Thyroid gland (tissue), 4 donors: ENCODE measurements around the gene LIN52. TPM values are rescaled to one million over a fixed set of nuclear protein-coding genes. Genes with fewer than 3 reads are reported as not detected.

Experiments
- DNase-seq, 2 donors: peaks; one replicate each; pipeline ENCODE4 v3.0.0-alpha.2; 2019
- H3K27ac ChIP-seq, 3 donors: fragments of 200-600 bp; sonication (generic); 1 replicate in 2 of 3; 2 replicates in 1 of 3; pipeline ENCODE4 v1.5.1; 2016 to 2019; ENCODE audit warnings: mild to moderate bottlenecking in 1 of 3, moderate library complexity in 1 of 3
- H3K27me3 ChIP-seq: fragments of 200-600 bp; sonication (generic); one replicate; pipeline ENCODE4 v1.5.1; 2019
- H3K36me3 ChIP-seq, 2 donors: fragments of 200-600 bp; sonication (generic); one replicate each; pipeline ENCODE4 v1.5.1; 2016 to 2019
- H3K4me1 ChIP-seq, 2 donors: fragments of 200-600 bp; sonication (generic); one replicate each; pipeline ENCODE4 v1.5.1; 2017 to 2019
- H3K4me3 ChIP-seq, 3 donors: fragments of 200-600 bp; sonication (generic); replicated peaks in 1 of 3; 1 replicate in 2 of 3; 2 replicates in 1 of 3; pipeline ENCODE4 v1.5.1; 2016; ENCODE audit warnings: mild to moderate bottlenecking in 1 of 3
- H3K9me3 ChIP-seq: fragments of 200-600 bp; sonication (generic); one replicate; pipeline ENCODE4 v1.5.1; 2017
- POLR2A ChIP-seq, 2 donors: fragments of 450-650 bp; IDR thresholded peaks; one replicate each; pipeline ENCODE4 v1.6.1; 2017; ENCODE audit warnings: antibody characterized with exemption in 2 of 2, mild to moderate bottlenecking in 2 of 2, moderate library complexity in 1 of 2
- WGBS, 2 donors: methylation state at CpG; one replicate each; pipeline ENCODE4 v1.1.5; 2017; 5-methylcytosine and 5-hydroxymethylcytosine counted together
- intact Hi-C: fragments of 100-400 bp; cut with DNase I; formaldehyde crosslinking; loops from one replicate; pipeline ENCODE4 v1.15.1; 2023
- total RNA-seq, 4 donors: library from RNA; depleted of rRNA; stranded (reverse); fragments of >200 nt; gene quantifications; one replicate each; pipeline ENCODE4 v1.2.3, GENCODE V29; 2016
- TF ChIP-seq, protein P1 (sequence below), 6 experiments: fragments of 200-600 bp in 3 of 6; fragments of 450-650 bp in 3 of 6; sonication (generic) in 3 of 6; IDR thresholded peaks; one replicate each; pipeline ENCODE4 v1.5.1; 2016 to 2019; ENCODE audit warnings: antibody characterized with exemption in 6 of 6, mild to moderate bottlenecking in 2 of 6, inconsistent platforms in 1 of 6, moderate library complexity in 1 of 6

LIN52 gene
- total RNA-seq, 4 donors from 2014 or later: 5.8 to 12.7 (median 8.1) TPM

DNA sequence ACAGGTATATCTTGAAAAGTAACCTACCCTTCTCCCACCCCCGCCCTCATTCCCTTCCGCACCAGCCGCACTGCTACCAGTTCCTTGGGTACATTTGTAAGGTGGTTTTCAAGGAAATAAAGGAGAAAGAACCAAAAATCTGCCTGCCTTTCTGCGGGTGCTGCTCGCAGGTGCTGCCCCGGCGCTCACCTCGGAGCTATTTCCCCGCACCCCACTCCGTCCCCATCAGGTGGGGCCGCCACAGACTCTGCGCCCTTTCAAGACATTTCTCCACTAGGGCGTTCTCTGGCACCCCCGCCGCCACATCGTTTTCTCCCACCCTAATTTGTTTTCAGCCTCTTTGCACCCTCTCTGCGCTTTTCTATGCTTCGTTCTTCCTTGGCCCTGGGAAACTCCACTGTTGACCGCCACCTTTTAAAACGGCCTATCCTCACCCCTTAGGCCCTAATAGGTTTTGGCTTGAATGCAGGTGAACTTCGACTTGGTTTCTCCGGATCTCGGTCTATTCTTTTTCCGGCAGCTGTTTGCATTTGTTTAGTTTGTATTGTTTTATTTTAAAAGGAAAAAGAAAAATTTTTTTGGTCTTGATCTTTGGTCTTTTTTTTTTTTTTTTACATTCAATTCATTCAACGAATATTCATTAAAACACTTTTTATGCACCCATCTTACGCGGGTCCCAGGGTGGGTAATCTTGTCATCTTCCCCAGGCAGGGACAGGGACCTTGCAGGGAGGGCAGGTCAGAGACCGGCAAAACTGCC, 157.4 kb downstream of the LIN52 start:
- no peak for TF ChIP-seq POLR2A (IDR thresholded peaks at IDR 0.05)
- TF ChIP-seq, protein P1, sequence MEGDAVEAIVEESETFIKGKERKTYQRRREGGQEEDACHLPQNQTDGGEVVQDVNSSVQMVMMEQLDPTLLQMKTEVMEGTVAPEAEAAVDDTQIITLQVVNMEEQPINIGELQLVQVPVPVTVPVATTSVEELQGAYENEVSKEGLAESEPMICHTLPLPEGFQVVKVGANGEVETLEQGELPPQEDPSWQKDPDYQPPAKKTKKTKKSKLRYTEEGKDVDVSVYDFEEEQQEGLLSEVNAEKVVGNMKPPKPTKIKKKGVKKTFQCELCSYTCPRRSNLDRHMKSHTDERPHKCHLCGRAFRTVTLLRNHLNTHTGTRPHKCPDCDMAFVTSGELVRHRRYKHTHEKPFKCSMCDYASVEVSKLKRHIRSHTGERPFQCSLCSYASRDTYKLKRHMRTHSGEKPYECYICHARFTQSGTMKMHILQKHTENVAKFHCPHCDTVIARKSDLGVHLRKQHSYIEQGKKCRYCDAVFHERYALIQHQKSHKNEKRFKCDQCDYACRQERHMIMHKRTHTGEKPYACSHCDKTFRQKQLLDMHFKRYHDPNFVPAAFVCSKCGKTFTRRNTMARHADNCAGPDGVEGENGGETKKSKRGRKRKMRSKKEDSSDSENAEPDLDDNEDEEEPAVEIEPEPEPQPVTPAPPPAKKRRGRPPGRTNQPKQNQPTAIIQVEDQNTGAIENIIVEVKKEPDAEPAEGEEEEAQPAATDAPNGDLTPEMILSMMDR (IDR thresholded peaks at IDR 0.05): no peak
- peaks cover 25 to 29% of the 10 kb centered on the region in 2 donors for H3K4me1 ChIP-seq
- DNase-seq: no peak
- no peak overlapping the region for H3K4me3 ChIP-seq
- H3K9me3 ChIP-seq: no peaks in the 10 kb centered on the region
- peaks cover 56% of the 10 kb centered on the region for H3K27me3 ChIP-seq
- intact Hi-C loops: no loop called here
- H3K27ac ChIP-seq: no peak overlapping the region
- H3K36me3 ChIP-seq: no peaks in the 10 kb centered on the region
- 15 to 18% methylated on average over 28 of the region's 28 CpGs for WGBS, 2 donors

DNA sequence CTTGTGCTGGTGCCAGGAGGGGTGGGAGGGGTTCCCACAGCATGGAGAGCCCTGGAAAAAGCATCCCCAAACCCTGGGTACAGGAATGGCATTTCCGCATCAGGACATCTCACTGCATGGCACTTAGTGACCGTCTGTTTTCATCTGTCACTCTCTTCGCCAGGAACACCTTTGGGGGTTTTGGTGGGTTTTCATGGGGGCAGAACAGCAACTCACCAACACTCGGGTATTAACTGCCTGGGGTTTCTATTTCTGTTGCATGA, 158.0 kb downstream of the LIN52 start:
- no peaks in the 10 kb centered on the region for H3K36me3 ChIP-seq
- H3K27ac ChIP-seq: no peak overlapping the region
- WGBS, 2 donors: 28 to 36% methylated on average over 4 of the region's 4 CpGs
- H3K4me1 ChIP-seq: peaks cover 25 to 29% of the 10 kb centered on the region in 2 donors
- TF ChIP-seq, protein P1 (IDR thresholded peaks at IDR 0.05): no peak
- TF ChIP-seq POLR2A (IDR thresholded peaks at IDR 0.05): no peak
- intact Hi-C loops: no loop called here
- no peak overlapping the region for H3K4me3 ChIP-seq
- H3K27me3 ChIP-seq: peaks cover 56% of the 10 kb centered on the region
- no peaks in the 10 kb centered on the region for H3K9me3 ChIP-seq
- no peak for DNase-seq

DNA sequence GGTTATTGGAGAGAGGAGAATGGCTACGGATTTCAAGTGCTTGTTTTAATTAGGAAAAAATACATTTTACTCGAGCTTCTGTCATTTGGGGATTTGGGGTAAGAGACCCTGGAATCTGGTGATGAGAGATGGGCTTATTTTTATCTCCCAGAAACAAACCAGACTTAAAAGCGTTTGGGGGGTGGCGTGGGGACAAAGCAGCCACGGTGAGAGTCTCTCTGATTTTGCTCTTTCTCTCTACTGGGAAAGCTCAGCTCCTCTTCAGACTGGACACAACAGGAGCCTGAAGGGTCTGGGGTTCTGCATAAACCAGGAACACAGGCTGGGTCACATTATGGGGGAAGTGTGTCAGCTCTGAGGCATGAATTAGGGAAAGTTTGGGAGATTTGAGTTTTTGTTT, 158.3 kb downstream of the LIN52 start:
- H3K9me3 ChIP-seq: no peaks in the 10 kb centered on the region
- peaks cover 25 to 29% of the 10 kb centered on the region in 2 donors for H3K4me1 ChIP-seq
- 18 to 22% methylated on average over 5 of the region's 5 CpGs for WGBS, 2 donors
- intact Hi-C loops: no loop called here
- TF ChIP-seq, protein P1 (IDR thresholded peaks at IDR 0.05): no peak
- TF ChIP-seq POLR2A (IDR thresholded peaks at IDR 0.05): no peak
- H3K27me3 ChIP-seq: peaks cover 56% of the 10 kb centered on the region
- H3K36me3 ChIP-seq: no peaks in the 10 kb centered on the region
- no peak overlapping the region for H3K27ac ChIP-seq
- DNase-seq: no peak
- no peak overlapping the region for H3K4me3 ChIP-seq

DNA sequence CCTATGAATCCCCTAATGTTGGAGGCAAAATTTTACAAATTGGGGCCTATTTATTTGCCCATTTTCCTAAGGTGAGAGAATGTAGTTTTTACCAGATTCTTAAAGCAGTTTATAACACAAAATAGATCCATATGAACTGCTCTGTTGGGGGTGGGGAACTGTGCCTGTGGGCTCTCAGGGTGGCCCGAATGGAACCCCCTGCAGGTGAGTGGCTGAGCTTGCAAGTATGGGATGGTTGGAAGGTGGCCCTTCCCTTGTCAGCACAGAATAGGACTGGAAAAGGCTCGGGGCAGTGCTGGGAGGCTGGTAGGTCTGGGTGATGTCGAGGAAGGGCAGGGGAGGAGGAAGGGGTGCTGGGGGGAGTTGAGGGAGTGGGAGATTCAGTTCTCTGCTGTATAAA, 159.4 kb downstream of the LIN52 start:
- 21 to 38% methylated on average over 3 of the region's 3 CpGs for whole genome bisulfite sequencing, 2 donors

DNA sequence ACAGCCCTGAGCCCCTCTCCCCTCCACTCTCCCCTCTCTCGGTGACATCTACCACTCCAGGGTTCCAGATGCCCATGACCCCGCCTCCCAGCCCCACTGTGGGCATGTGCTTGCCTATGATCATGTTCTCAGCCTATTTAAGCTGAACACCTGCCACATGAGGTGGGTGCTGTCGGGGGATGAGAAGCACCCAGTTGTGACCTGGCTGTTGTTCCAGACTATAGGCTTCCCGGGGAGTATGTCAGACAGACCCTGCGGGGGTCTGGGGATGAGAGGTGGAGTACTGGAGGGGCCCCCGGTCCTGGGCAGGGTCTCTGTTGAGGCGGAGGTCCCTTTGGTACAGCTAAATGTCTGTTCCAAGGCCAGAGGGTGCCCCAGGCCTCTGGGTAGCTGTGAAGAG, 160.5 kb downstream of the LIN52 start:
- no peaks in the 10 kb centered on the region for H3K9me3 ChIP-seq
- H3K27ac ChIP-seq: no peak overlapping the region
- no peak for TF ChIP-seq POLR2A (IDR thresholded peaks at IDR 0.05)
- TF ChIP-seq, protein P1 (IDR thresholded peaks at IDR 0.05): no peak
- H3K27me3 ChIP-seq: peaks cover 41% of the 10 kb centered on the region
- no peak for DNase-seq
- intact Hi-C loops: no loop called here
- no peaks in the 10 kb centered on the region for H3K36me3 ChIP-seq
- peaks cover 15 to 19% of the 10 kb centered on the region in 2 donors for H3K4me1 ChIP-seq
- H3K4me3 ChIP-seq: no peak overlapping the region
- 57 to 74% methylated on average over 4 to 5 of the region's 7 CpGs for WGBS, 2 donors

More for the DNA sequence above, 159.4 kb downstream of the LIN52 start:
- no peaks in the 10 kb centered on the region for H3K9me3 ChIP-seq
- no peak overlapping the region for H3K4me3 ChIP-seq
- peaks cover 53% of the 10 kb centered on the region for H3K27me3 ChIP-seq
- peaks cover 25 to 29% of the 10 kb centered on the region in 2 donors for H3K4me1 ChIP-seq
- no peak for TF ChIP-seq POLR2A (IDR thresholded peaks at IDR 0.05)
- TF ChIP-seq, protein P1 (IDR thresholded peaks at IDR 0.05): no peak
- no peaks in the 10 kb centered on the region for H3K36me3 ChIP-seq
- no peak overlapping the region for H3K27ac ChIP-seq
- DNase-seq: no peak
- intact Hi-C loops: no loop called here
